RWPE1 (cell line): ENCODE results near the gene DNAH12.

ENCODE experiments used
- CTCF ChIA-PET: fragments of 350-600 bp; sonication (Branson Sonifier 250); formaldehyde crosslinking; extraction: SDS; loops from one replicate; lab custom pipeline; 2021; lab: Yijun Ruan, JAX
- POLR2A ChIA-PET: fragments of 400-600 bp; formaldehyde crosslinking; extraction: SDS; loops from one replicate; lab custom pipeline; 2020; ENCODE audit warnings: antibody characterized with exemption; ENCODE audit not compliant: low non-redundant PET; lab: Yijun Ruan, JAX
- DNase-seq: peaks from one replicate; pipeline ENCODE4 v3.0.0; 2012; ENCODE audit warnings: low spot score
- H3K27ac ChIP-seq: fragments of 450-650 bp; 2 replicates; pipeline ENCODE4 v1.5.1; 2017
- CTCF ChIP-seq: fragments of 450-650 bp; conservative IDR thresholded peaks from 2 replicates; pipeline ENCODE4 v1.5.1; 2017; ENCODE audit warnings: low read depth, mild to moderate bottlenecking

DNAH12 gene

GRCh38 chr3:57279685-57280084 lies 264.5 kb downstream of the DNAH12 start:
- no peak for DNase-seq
- H3K27ac ChIP-seq, result no peak overlapping the region
- no peak for TF ChIP-seq CTCF
- ChIA-PET POLR2A (no interaction called here), CTCF (interaction anchor here (0.6 kb wide), 1 partner anchor 322 kb away, joined by 9 read pairs; no protein-coding TSS in a partner anchor)

- H3K27ac ChIP-seq, result no peak overlapping the region
- CTCF ChIA-PET, result no interaction called here
- POLR2A ChIA-PET, result no interaction called here
- no peak for TF ChIP-seq CTCF
- DNase-seq, result no peak
Measured at GRCh38 chr3:57278237-57278636, 265.9 kb downstream of the DNAH12 start.

- no peak for TF ChIP-seq CTCF
- no peak overlapping the region for H3K27ac ChIP-seq
- ChIA-PET POLR2A (no interaction called here), CTCF (no interaction called here)
- DNase-seq, result no peak
Measured at GRCh38 chr3:57275393-57275792, 268.8 kb downstream of the DNAH12 start.

- ChIA-PET CTCF (no interaction called here), POLR2A (no interaction called here)
Measured at GRCh38 chr3:57274845-57275244, 269.3 kb downstream of the DNAH12 start.

GRCh38 chr3:57268416-57268815 lies 275.7 kb downstream of the DNAH12 start:
- POLR2A ChIA-PET, result no interaction called here

More at GRCh38 chr3:57274845-57275244, 269.3 kb downstream of the DNAH12 start:
- no peak for DNase-seq
- TF ChIP-seq CTCF, result no peak
- no peak overlapping the region for H3K27ac ChIP-seq

GRCh38 chr3:57261929-57262328 lies 282.2 kb downstream of the DNAH12 start:
- CTCF ChIA-PET, result no interaction called here
- no peak overlapping the region for H3K27ac ChIP-seq
- POLR2A ChIA-PET, result no interaction called here
- no peak for DNase-seq
- no peak for TF ChIP-seq CTCF

More at GRCh38 chr3:57268416-57268815, 275.7 kb downstream of the DNAH12 start:
- no peak for DNase-seq
- TF ChIP-seq CTCF, result no peak
- CTCF ChIA-PET, result interaction anchor here (0.6 kb wide), 1 partner anchor 614 kb away, joined by 5 read pairs; no protein-coding TSS in a partner anchor
- H3K27ac ChIP-seq, result no peak overlapping the region
